SU-DHL-6 (cell line): ENCODE data around the gene NREP.
"Not testable (repeated sequence)": the region's sequence is repeated elsewhere in the genome, so short reads cannot be mapped to it uniquely, and the experiment has no call there.

Source experiments
- H2AFZ ChIP-seq: fragments of 200-600 bp; sonication (generic); 2 replicates; pipeline ENCODE4 v1.6.1; 2014; ENCODE audit warnings: low read depth, mild to moderate bottlenecking, moderate library complexity, mixed read lengths, antibody characterized with exemption, low read length; ENCODE audit not compliant: severe bottlenecking
- H3F3A ChIP-seq: fragments of 200-600 bp; shearing (Covaris generic); 2 replicates; pipeline ENCODE4 v1.6.0; 2016; ENCODE audit warnings: antibody characterized with exemption, mild to moderate bottlenecking; ENCODE audit not compliant: insufficient read depth
- H3K27ac ChIP-seq: fragments of 200-600 bp; sonication (generic); 2 replicates; pipeline ENCODE4 v1.5.1; 2016; ENCODE audit warnings: low read depth, mild to moderate bottlenecking, low read length, moderate library complexity, mixed read lengths
- H3K27me3 ChIP-seq: fragments of 200-600 bp; sonication (generic), shearing (Covaris generic); 2 replicates; pipeline ENCODE4 v1.6.0; 2014; ENCODE audit warnings: mild to moderate bottlenecking, low read length
- H3K36me3 ChIP-seq: fragments of 200-600 bp; sonication (generic); 2 replicates; pipeline ENCODE4 v1.6.1; 2014; ENCODE audit warnings: mild to moderate bottlenecking, low read length, mixed read lengths
- H3K4me2 ChIP-seq: fragments of 300-600, 200-600 bp; shearing (Covaris generic), sonication (generic); 2 replicates; pipeline ENCODE4 v1.6.0; 2014; ENCODE audit warnings: low read length, low read depth, mild to moderate bottlenecking; ENCODE audit not compliant: poor library complexity, severe bottlenecking
- H3K4me3 ChIP-seq: fragments of 200-600 bp; sonication (generic); 2 replicates; pipeline ENCODE4 v1.5.1; 2014; ENCODE audit warnings: antibody characterized with exemption, low read length, mild to moderate bottlenecking, mixed read lengths; ENCODE audit not compliant: insufficient read depth, poor library complexity, severe bottlenecking
- H3K79me2 ChIP-seq: fragments of 200-600 bp; sonication (generic); 2 replicates; pipeline ENCODE4 v1.6.1; 2014; ENCODE audit warnings: mild to moderate bottlenecking, low read length, moderate library complexity; ENCODE audit not compliant: insufficient read depth
- H3K9ac ChIP-seq: fragments of 200-600 bp; sonication (generic); 2 replicates; pipeline ENCODE4 v1.7.0; 2014; ENCODE audit warnings: mild to moderate bottlenecking, low read length
- H3K9me2 ChIP-seq: fragments of 200-600 bp; sonication (generic); replicated peaks from 2 replicates; pipeline ENCODE4 v1.6.1; 2014; ENCODE audit warnings: low read length; ENCODE audit not compliant: insufficient read depth
- H3K9me3 ChIP-seq: fragments of 200-600 bp; sonication (generic); 2 replicates; pipeline ENCODE4 v1.6.1; 2014; ENCODE audit warnings: low read length, mixed read lengths; ENCODE audit not compliant: insufficient read depth
- H4K20me1 ChIP-seq: fragments of 200-600 bp; sonication (generic); 2 replicates; pipeline ENCODE4 v1.6.1; 2014; ENCODE audit warnings: low read depth, mild to moderate bottlenecking, antibody characterized with exemption, low read length, moderate library complexity, mixed read lengths
- CTCF ChIP-seq: fragments of 200-600 bp; sonication (generic); IDR thresholded peaks from one replicate; pipeline ENCODE4 v1.5.1; 2017; ENCODE audit warnings: antibody characterized with exemption, mild to moderate bottlenecking, low read length, moderate library complexity; ENCODE audit not compliant: insufficient read depth, poor library complexity, severe bottlenecking
- EZH2phosphoT487 ChIP-seq: fragments of 200-600 bp; sonication (generic), shearing (Covaris generic); conservative IDR thresholded peaks from 2 replicates; pipeline ENCODE4 v1.6.1; 2018; ENCODE audit warnings: mild to moderate bottlenecking, antibody characterized with exemption, low read length, moderate library complexity, mixed read lengths

NREP gene

GRCh38 chr5:111722140-111722539 lies 34.9 kb downstream of the NREP start:
- H3K4me2 ChIP-seq = no peak overlapping the region
- H4K20me1 ChIP-seq = no peaks in the 10 kb centered on the region
- no peaks in the 10 kb centered on the region for H3K9me3 ChIP-seq
- H3K9me2 ChIP-seq = no peaks in the 10 kb centered on the region
- H3K79me2 ChIP-seq = no peaks in the 10 kb centered on the region
- H2AFZ ChIP-seq = no peak overlapping the region
- H3K27ac ChIP-seq = no peak overlapping the region
- no peaks in the 10 kb centered on the region for H3K27me3 ChIP-seq
- no peak overlapping the region for H3K4me3 ChIP-seq
- H3K9ac ChIP-seq = no peak overlapping the region
- no peaks in the 10 kb centered on the region for H3K36me3 ChIP-seq
- no peaks in the 10 kb centered on the region for H3F3A ChIP-seq
- no peak for TF ChIP-seq EZH2phosphoT487
- no peak for TF ChIP-seq CTCF

- Histone ChIP-seq H3K9me2 (no peaks in the 10 kb centered on the region), H3K36me3 (no peaks in the 10 kb centered on the region), H2AFZ (no peak overlapping the region), H3K79me2 (no peaks in the 10 kb centered on the region), H3K9ac (no peak overlapping the region), H3K9me3 (no peaks in the 10 kb centered on the region), H3K27ac (no peak overlapping the region), H3K4me2 (no peak overlapping the region), H3K4me3 (no peak overlapping the region), H3K27me3 (no peaks in the 10 kb centered on the region), H3F3A (no peaks in the 10 kb centered on the region), H4K20me1 (no peaks in the 10 kb centered on the region)
- TF ChIP-seq CTCF = no peak
- TF ChIP-seq EZH2phosphoT487 = no peak
These were observed 36.6 kb downstream of the NREP start for GRCh38 chr5:111720333-111720890.

GRCh38 chr5:111719773-111720172 lies 37.2 kb downstream of the NREP start:
- Histone ChIP-seq H4K20me1 (no peaks in the 10 kb centered on the region), H3K36me3 (no peaks in the 10 kb centered on the region), H3K27me3 (no peaks in the 10 kb centered on the region), H2AFZ (no peak overlapping the region), H3K27ac (no peak overlapping the region), H3K4me2 (no peak overlapping the region), H3K9me2 (no peaks in the 10 kb centered on the region), H3F3A (no peaks in the 10 kb centered on the region), H3K9me3 (no peaks in the 10 kb centered on the region), H3K9ac (no peak overlapping the region), H3K4me3 (no peak overlapping the region), H3K79me2 (no peaks in the 10 kb centered on the region)
- TF ChIP-seq CTCF (no peak), EZH2phosphoT487 (no peak)

GRCh38 chr5:111716789-111717188 lies 40.2 kb downstream of the NREP start:
- not testable (repeated sequence) for H3K9me3 ChIP-seq, H2AFZ ChIP-seq, H3K4me2 ChIP-seq, H3K79me2 ChIP-seq, H3K27ac ChIP-seq, H3K27me3 ChIP-seq, H3K4me3 ChIP-seq, H3K36me3 ChIP-seq, H3F3A ChIP-seq, H3K9me2 ChIP-seq, H4K20me1 ChIP-seq, H3K9ac ChIP-seq
